Keratinocyte (primary cell): Measurements from ENCODE around the gene ECHDC3. TPM values are rescaled to one million over a fixed set of nuclear protein-coding genes. Genes with fewer than 3 reads are reported as not detected.

ENCODE experiments used
- DNase-seq: peaks from one replicate; pipeline ENCODE4 v3.0.0-alpha.2; 2011; ENCODE audit warnings: low read depth, missing footprints, low spot score
- FAIRE-seq: peaks from 2 replicates; lab custom pipeline; 2011; peaks lifted over from hg19 to GRCh38; lab: Jason Lieb, UNC
- H2AFZ ChIP-seq: 2 replicates; pipeline ENCODE4 v1.6.0; 2012; ENCODE audit warnings: low read length, control low read depth, inconsistent platforms; ENCODE audit not compliant: control insufficient read depth
- H3K27ac ChIP-seq: 2 replicates; pipeline ENCODE4 v1.5.1; 2011; ENCODE audit warnings: low read length; ENCODE audit not compliant: control insufficient read depth, insufficient read depth
- H3K27me3 ChIP-seq: 3 replicates; pipeline ENCODE4 v1.6.0; 2011; ENCODE audit warnings: low read length; ENCODE audit not compliant: control insufficient read depth, insufficient read depth; ENCODE audit errors: extremely low read depth
- H3K36me3 ChIP-seq, 2 experiments: 2 replicates in 1 of 2; 3 replicates in 1 of 2; pipeline ENCODE4 v1.5.1; 2011; ENCODE audit warnings: low read length in 2 of 2, mild to moderate bottlenecking in 1 of 2; ENCODE audit not compliant: control insufficient read depth in 2 of 2, insufficient read depth in 2 of 2; ENCODE audit errors: extremely low read depth in 1 of 2
- H3K4me1 ChIP-seq: 3 replicates; pipeline ENCODE4 v1.5.1; 2011; ENCODE audit warnings: low read length; ENCODE audit not compliant: control insufficient read depth, insufficient read depth; ENCODE audit errors: extremely low read depth
- H3K4me2 ChIP-seq: 3 replicates; pipeline ENCODE4 v1.6.0; 2011; ENCODE audit warnings: low read depth, low read length; ENCODE audit not compliant: control insufficient read depth, insufficient read depth; ENCODE audit errors: extremely low read depth
- H3K4me3 ChIP-seq, 3 experiments: fragments of 200-600 bp in 1 of 3; sonication (generic) in 1 of 3; 2 replicates in 2 of 3; 3 replicates in 1 of 3; pipeline ENCODE4 v1.5.1; 2011 to 2016; ENCODE audit warnings: low read length in 3 of 3, mild to moderate bottlenecking in 3 of 3, control low read depth in 2 of 3, inconsistent platforms in 1 of 3, low read depth in 1 of 3, mixed read lengths in 1 of 3, mixed run types in 1 of 3, moderate library complexity in 1 of 3; ENCODE audit not compliant: control insufficient read depth in 2 of 3, insufficient read depth in 2 of 3; ENCODE audit errors: extremely low read depth in 1 of 3
- H3K79me2 ChIP-seq: 2 replicates; pipeline ENCODE4 v1.6.0; 2012; ENCODE audit warnings: low read length; ENCODE audit not compliant: control insufficient read depth, insufficient read depth
- H3K9ac ChIP-seq: 3 replicates; pipeline ENCODE4 v1.6.0; 2011; ENCODE audit warnings: low read length; ENCODE audit not compliant: control insufficient read depth, insufficient read depth; ENCODE audit errors: extremely low read depth
- H3K9me1 ChIP-seq: 3 replicates; pipeline ENCODE4 v1.6.0; 2011; ENCODE audit warnings: low read length; ENCODE audit not compliant: control insufficient read depth, insufficient read depth; ENCODE audit errors: extremely low read depth
- H3K9me3 ChIP-seq: 2 replicates; pipeline ENCODE4 v1.5.1; 2012; ENCODE audit warnings: low read depth, low read length; ENCODE audit not compliant: control insufficient read depth
- H4K20me1 ChIP-seq: 3 replicates; pipeline ENCODE4 v1.6.0; 2011; ENCODE audit warnings: low read length; ENCODE audit not compliant: control insufficient read depth, insufficient read depth; ENCODE audit errors: extremely low read depth
- CTCF ChIP-seq, 3 experiments: IDR thresholded peaks in 1 of 3; conservative IDR thresholded peaks in 1 of 3; optimal IDR thresholded peaks in 1 of 3; 2 replicates in 2 of 3; 3 replicates in 1 of 3; pipeline versions ENCODE3 to v1.5.1; 2011; ENCODE audit warnings: low read length in 3 of 3, mild to moderate bottlenecking in 3 of 3, moderate library complexity in 2 of 3, control low read depth in 1 of 3, inconsistent platforms in 1 of 3; ENCODE audit not compliant: insufficient read depth in 2 of 3; ENCODE audit errors: extremely low read depth in 1 of 3
- EZH2 ChIP-seq: IDR thresholded peaks from one replicate; pipeline ENCODE4 v1.6.1; 2012; ENCODE audit warnings: inconsistent platforms, mild to moderate bottlenecking, low read length, moderate library complexity
- dilution Hi-C: fragments of 300-500 bp; cut with MboI; formaldehyde crosslinking; loops from one replicate; pipeline ENCODE4 v1.7.0; 2020; ENCODE audit warnings: low sequenced_read_pairs; ENCODE audit not compliant: extremely low pct_ligation_motif_present
- polyA plus RNA-seq, 5 experiments: library from polyadenylated mRNA; depleted of rRNA in 3 of 5; stranded (reverse) in 3 of 5; stranded (forward) in 1 of 5; unstranded in 1 of 5; fragments of >200 nt; gene quantifications; 1 replicate in 1 of 5; 2 replicates in 3 of 5; 3 replicates in 1 of 5; pipeline versions ENCODE4 v1.2.1 to v1.2.3, GENCODE V29; 2011 to 2012; ENCODE audit warnings: missing spikeins in 2 of 5, low read depth in 1 of 5, low replicate concordance in 1 of 5

The ECHDC3 gene
- polyA plus RNA-seq, 1 donor (not counting 4 experiments of a cell fraction or from before 2014, with no cell fraction given): 3.5 TPM

DNA sequence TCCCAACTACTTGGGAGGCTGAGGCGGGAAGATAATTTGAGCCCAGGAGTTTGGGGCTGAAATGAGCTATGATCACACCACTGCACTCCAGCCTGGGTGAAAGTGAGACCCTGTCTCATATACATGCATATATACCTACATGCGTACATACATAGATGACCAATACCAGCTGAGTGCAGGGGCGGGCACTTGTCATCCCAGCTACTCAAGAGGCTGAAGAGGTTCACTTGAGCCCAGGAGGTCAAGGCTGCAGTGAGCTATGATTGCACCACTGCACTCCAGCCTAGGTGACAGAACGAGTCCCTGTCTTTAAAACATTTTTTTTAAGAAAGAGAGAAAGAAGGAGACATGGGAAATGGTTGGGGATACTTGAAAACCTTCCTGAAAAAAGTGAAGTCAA lies 63.6 kb downstream of the ECHDC3 start:
- H3K27me3 ChIP-seq: no peaks in the 10 kb centered on the region
- no peaks in the 10 kb centered on the region for H3K36me3 ChIP-seq
- dilution Hi-C loops: no loop called here
- no peaks in the 10 kb centered on the region for H3K9me1 ChIP-seq
- FAIRE-seq: no peak
- H3K27ac ChIP-seq: no peak overlapping the region
- no peaks in the 10 kb centered on the region for H4K20me1 ChIP-seq
- H3K9me3 ChIP-seq: no peaks in the 10 kb centered on the region
- no peak overlapping the region for H3K4me2 ChIP-seq
- peaks cover 5% of the 10 kb centered on the region for H3K4me1 ChIP-seq
- no peak for DNase-seq
- H3K79me2 ChIP-seq: no peaks in the 10 kb centered on the region
- no peak overlapping the region for H3K9ac ChIP-seq
- TF ChIP-seq CTCF (optimal IDR thresholded peaks at IDR 0.05 in 1 of 3, IDR thresholded peaks at IDR 0.05 in 1 of 3, conservative IDR thresholded peaks at IDR 0.05 in 1 of 3; ENCODE audit: extremely low read depth in 1 of 3, insufficient read depth in 2 of 3, low read length in 3 of 3) (no peak), EZH2 (no peak)
- H2AFZ ChIP-seq: no peak overlapping the region
- no peak overlapping the region for H3K4me3 ChIP-seq

DNA sequence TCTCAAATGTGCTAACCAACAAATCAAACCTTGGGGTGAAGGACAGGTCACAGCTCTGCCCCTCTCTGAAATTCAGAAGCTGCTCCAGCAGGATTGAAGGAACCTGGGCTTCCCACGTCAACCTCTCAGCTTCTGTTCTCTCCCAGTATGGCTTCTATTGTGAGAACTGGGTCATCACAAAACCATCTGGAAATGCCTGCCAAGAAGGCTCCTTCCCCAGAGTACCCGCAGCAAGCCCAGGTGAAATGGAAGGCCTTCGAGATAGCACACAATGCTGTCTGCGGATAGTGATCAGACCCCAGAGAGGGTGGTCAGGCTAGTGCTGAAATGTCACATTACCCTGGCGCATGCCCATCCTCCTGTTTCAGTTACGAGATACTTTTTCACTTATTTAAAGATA lies 64.5 kb downstream of the ECHDC3 start:
- Histone ChIP-seq H3K27me3 (no peaks in the 10 kb centered on the region), H3K79me2 (no peaks in the 10 kb centered on the region), H3K9ac (no peak overlapping the region), H4K20me1 (no peaks in the 10 kb centered on the region), H3K4me2 (no peak overlapping the region), H3K4me1 (peaks cover 5% of the 10 kb centered on the region), H3K27ac (no peak overlapping the region), H3K36me3 (no peaks in the 10 kb centered on the region), H3K9me3 (no peaks in the 10 kb centered on the region), H3K4me3 (no peak overlapping the region), H3K9me1 (no peaks in the 10 kb centered on the region), H2AFZ (no peak overlapping the region)
- no peak for TF ChIP-seq EZH2
- no peak for TF ChIP-seq CTCF (optimal IDR thresholded peaks at IDR 0.05 in 1 of 3, IDR thresholded peaks at IDR 0.05 in 1 of 3, conservative IDR thresholded peaks at IDR 0.05 in 1 of 3; ENCODE audit: extremely low read depth in 1 of 3, insufficient read depth in 2 of 3, low read length in 3 of 3)
- dilution Hi-C loops: no loop called here
- FAIRE-seq (no peak), DNase-seq (no peak)
